GM12878 (cell line): ENCODE measurements around the gene SIDT1. TPM values are rescaled to one million over a fixed set of nuclear protein-coding genes. Genes with fewer than 3 reads are reported as not detected.

Experiments used
- ATAC-seq: fragments of 200-7000 bp; cut with Tn5 transposase; 3 replicates; pipeline ENCODE4 v1.9.1; 2020; ENCODE audit warnings: mild to moderate bottlenecking, moderate library complexity
- BruUV-seq: library from RNA; stranded (reverse); fragments of 400-500 nt; replicated peaks from 2 replicates; lab custom pipeline; 2021; lab: Mats Ljungman, UMichigan
- CTCF ChIA-PET: fragments of 300-600 bp; sonication (Branson Sonifier 250); formaldehyde crosslinking; extraction: SDS; loops from one replicate; lab custom pipeline; 2021; ENCODE audit warnings: inconsistent platforms; lab: Yijun Ruan, JAX
- POLR2A ChIA-PET: fragments of 350-600 bp; formaldehyde crosslinking; extraction: SDS; loops from one replicate; lab custom pipeline; 2021; ENCODE audit warnings: inconsistent platforms; lab: Charles Lee
- RAD21 ChIA-PET: fragments of 300-600 bp; sonication (Branson Sonifier 250); formaldehyde crosslinking; loops from one replicate; lab custom pipeline; 2023; ENCODE audit warnings: antibody characterized with exemption; ENCODE audit not compliant: unreplicated experiment; lab: Charles Lee
- SMC1A ChIA-PET: fragments of 300-600 bp; sonication (Branson Sonifier 250); formaldehyde crosslinking; loops from one replicate; lab custom pipeline; 2023; ENCODE audit not compliant: unreplicated experiment, uncharacterized antibody; lab: Charles Lee
- DNase-seq: peaks from one replicate; pipeline ENCODE4 v3.0.0-alpha.2; 2011; ENCODE audit warnings: low read depth, low spot score
- FAIRE-seq: peaks from 3 replicates; lab custom pipeline; 2011; peaks lifted over from hg19 to GRCh38; lab: Jason Lieb, UNC
- H2AFZ ChIP-seq: 2 replicates; pipeline ENCODE4 v1.6.0; 2011; ENCODE audit warnings: low read depth, low read length, control low read depth; ENCODE audit not compliant: control insufficient read depth
- H3K27ac ChIP-seq: 2 replicates; pipeline ENCODE4 v1.5.1; 2011; ENCODE audit warnings: control low read depth; ENCODE audit not compliant: control insufficient read depth, insufficient read depth
- H3K27me3 ChIP-seq, 2 experiments: replicated peaks in 1 of 2; 2 replicates each; pipeline versions ENCODE4 v1.6.0 to v1.6.1; 2011; ENCODE audit warnings: low read length in 1 of 2; ENCODE audit not compliant: control insufficient read depth in 2 of 2, insufficient read depth in 2 of 2
- H3K36me3 ChIP-seq, 2 experiments: 2 replicates each; pipeline ENCODE4 v1.5.1; 2011; ENCODE audit warnings: low read length in 1 of 2; ENCODE audit not compliant: control insufficient read depth in 2 of 2, insufficient read depth in 2 of 2
- H3K4me1 ChIP-seq: 2 replicates; pipeline ENCODE4 v1.6.1; 2011; ENCODE audit warnings: mild to moderate bottlenecking, low read length, moderate library complexity, mixed read lengths; ENCODE audit not compliant: control insufficient read depth, insufficient read depth
- H3K4me2 ChIP-seq: 2 replicates; pipeline ENCODE4 v1.6.0; 2011; ENCODE audit warnings: control low read depth; ENCODE audit not compliant: control insufficient read depth, insufficient read depth
- H3K4me3 ChIP-seq: fragments of 200-600 bp; sonication (generic); 2 replicates; pipeline ENCODE4 v1.5.1; 2016
- H3K79me2 ChIP-seq: 2 replicates; pipeline ENCODE4 v1.6.0; 2011; ENCODE audit warnings: low read length; ENCODE audit not compliant: control insufficient read depth, insufficient read depth
- H3K9ac ChIP-seq: 2 replicates; pipeline ENCODE4 v1.8.0; 2011; ENCODE audit warnings: low read length, control low read depth, mixed read lengths; ENCODE audit not compliant: control insufficient read depth, insufficient read depth
- H3K9me3 ChIP-seq: replicated peaks from 3 replicates; pipeline ENCODE4 v1.5.1; 2011; ENCODE audit warnings: mild to moderate bottlenecking, low read length; ENCODE audit not compliant: control insufficient read depth, insufficient read depth
- H4K20me1 ChIP-seq: 2 replicates; pipeline ENCODE4 v1.6.0; 2011; ENCODE audit not compliant: control insufficient read depth, insufficient read depth
- CHD1 ChIP-seq: IDR thresholded peaks from 2 replicates; pipeline ENCODE4 v1.6.1; 2012; ENCODE audit warnings: low read depth, low read length, improper control_type of control experiment
- CREB1 ChIP-seq: IDR thresholded peaks from 2 replicates; pipeline ENCODE4 v1.6.1; 2012; ENCODE audit warnings: low read depth, mild to moderate bottlenecking, inconsistent platforms
- HDAC2 ChIP-seq: fragments of 200-600 bp; sonication (generic); IDR thresholded peaks from 2 replicates; pipeline ENCODE4 v1.6.1; 2017
- HDAC6 ChIP-seq: fragments of 200-600 bp; sonication (generic); IDR thresholded peaks from one replicate; pipeline ENCODE4 v1.8.0; 2017; ENCODE audit warnings: antibody characterized with exemption; ENCODE audit not compliant: unreplicated experiment
- MEF2A ChIP-seq: IDR thresholded peaks from 2 replicates; pipeline ENCODE4 v1.6.1; 2011; ENCODE audit warnings: low read depth, mild to moderate bottlenecking, low read length, moderate library complexity; ENCODE audit not compliant: insufficient read depth
- MTA2 ChIP-seq: fragments of 450-650 bp; IDR thresholded peaks from 2 replicates; pipeline ENCODE4 v1.6.1; 2016; ENCODE audit warnings: low read depth, mild to moderate bottlenecking, moderate library complexity
- MYB ChIP-seq: fragments of 150-350 bp; IDR thresholded peaks from 2 replicates; pipeline ENCODE4 v1.6.1; 2014; ENCODE audit warnings: mild to moderate bottlenecking, low read depth, low read length, borderline replicate concordance
- NR2F1 ChIP-seq: fragments of 450-650 bp; conservative IDR thresholded peaks from 2 replicates; pipeline ENCODE4 v1.6.1; 2017; ENCODE audit warnings: mild to moderate bottlenecking
- PML ChIP-seq: IDR thresholded peaks from 2 replicates; pipeline ENCODE4 v1.6.1; 2012; ENCODE audit warnings: low read length, inconsistent platforms
- SIX5 ChIP-seq: IDR thresholded peaks from 2 replicates; pipeline ENCODE4 v1.6.1; 2011; ENCODE audit warnings: mild to moderate bottlenecking, low read depth, low read length, moderate library complexity; ENCODE audit not compliant: severe bottlenecking
- SMC3 ChIP-seq: IDR thresholded peaks from 2 replicates; pipeline ENCODE4 v1.6.1; 2011; ENCODE audit warnings: low read length, improper control_type of control experiment, borderline replicate concordance
- SUZ12 ChIP-seq: fragments of 200-600 bp; sonication (generic); IDR thresholded peaks from one replicate; pipeline ENCODE4 v1.6.1; 2018; ENCODE audit warnings: antibody characterized with exemption, mild to moderate bottlenecking; ENCODE audit not compliant: unreplicated experiment
- TBL1XR1 ChIP-seq: IDR thresholded peaks from 2 replicates; pipeline ENCODE4 v1.6.1; 2012; ENCODE audit warnings: low read depth, low read length, improper control_type of control experiment
- TCF12 ChIP-seq: IDR thresholded peaks from 2 replicates; pipeline ENCODE4 v1.6.1; 2011; ENCODE audit warnings: low read depth, mild to moderate bottlenecking, low read length
- in situ Hi-C: fragments of 300-500 bp; cut with MboI; formaldehyde crosslinking; loops from 9 replicates; pipeline ENCODE4 v1.14.3; 2018; ENCODE audit warnings: mixed read lengths
- intact Hi-C: fragments of 100-400 bp; cut with micrococcal nuclease; formaldehyde crosslinking; loops from one replicate; pipeline ENCODE4 v1.14.2; 2022; ENCODE audit not compliant: unreplicated experiment
- polyA plus RNA-seq, 11 experiments: library from polyadenylated mRNA; depleted of rRNA in 4 of 11; unstranded in 6 of 11; stranded (reverse) in 5 of 11; fragments of >200 nt; fragmentation: Nextera tagmentation in 4 of 11; fragmentation: Illumina TruSeq in 1 of 11; extraction: Ambion mirVana in 4 of 11; extraction: Trizol in 1 of 11; gene quantifications; 1 replicate in 1 of 11; 2 replicates in 10 of 11; pipeline versions ENCODE4 v1.2.1 to v1.2.3, GENCODE V29; 2011 to 2016; ENCODE audit warnings: inconsistent platforms in 2 of 11, missing spikeins in 2 of 11, low read depth in 1 of 11
- total RNA-seq, 4 experiments: library from RNA; depleted of rRNA in 3 of 4; stranded (reverse); fragments of >200 nt in 3 of 4; fragmentation: Illumina TruSeq in 1 of 4; extraction: Trizol in 1 of 4; gene quantifications; 2 replicates each; pipeline versions ENCODE4 v1.2.1 to v1.2.3, GENCODE V29; 2013 to 2021
- TF ChIP-seq, protein P1 (sequence below): fragments of 450-650 bp; IDR thresholded peaks from 2 replicates; pipeline ENCODE4 v1.6.1; 2017; ENCODE audit warnings: mild to moderate bottlenecking, moderate library complexity
- TF ChIP-seq, protein P2 (sequence below): fragments of 450-650 bp; IDR thresholded peaks from 2 replicates; pipeline ENCODE4 v1.6.1; 2017; ENCODE audit warnings: mild to moderate bottlenecking, moderate library complexity

Gene SIDT1
- total and polyA plus RNA-seq, 10 of the 15 experiments (the other 5 are each of a cell fraction or from before 2014, with no cell fraction given): 3.0 to 45.0 (median 26.6) TPM

DNA sequence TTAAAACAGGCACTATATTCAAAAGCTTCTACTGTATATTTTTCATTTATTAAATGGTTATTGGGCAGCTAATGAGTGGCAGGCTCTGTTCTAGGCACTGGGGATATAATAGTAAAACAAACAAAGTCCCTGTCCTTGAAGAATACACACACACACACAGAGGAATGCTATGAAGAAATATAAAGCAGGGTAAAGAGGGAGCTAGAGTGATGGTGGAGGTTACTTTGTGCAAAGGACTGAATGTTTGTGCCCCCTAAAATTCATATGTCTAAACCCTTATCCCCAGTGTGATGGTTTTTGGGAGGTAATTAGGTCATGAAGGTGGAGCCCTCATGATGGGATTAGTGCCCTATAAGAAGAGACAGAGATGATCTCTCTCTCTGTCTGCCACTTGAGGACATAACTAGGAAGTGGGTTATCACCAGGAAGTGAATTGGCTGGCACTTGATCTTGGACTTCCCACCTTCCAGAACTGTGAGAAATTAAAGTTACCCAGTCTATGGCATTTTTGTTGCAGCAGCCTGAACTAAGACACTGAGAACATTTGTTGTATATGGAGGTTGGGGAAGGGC is 132.3 kb downstream of the SIDT1 start:
- in situ Hi-C loops (no loop called here), intact Hi-C loops (no loop called here)
- Histone ChIP-seq H4K20me1 (no peaks in the 10 kb centered on the region), H3K4me3 (no peak overlapping the region), H3K27me3 (no peaks in the 10 kb centered on the region), H3K4me2 (no peak overlapping the region), H3K27ac (no peak overlapping the region), H3K9me3 (no peaks in the 10 kb centered on the region), H2AFZ (no peak overlapping the region), H3K9ac (no peak overlapping the region), H3K36me3 (peaks cover 2 to 3% of the 10 kb centered on the region in 2 experiments), H3K4me1 (peaks cover 3% of the 10 kb centered on the region; the same call in 1 of the 2 replicates), H3K79me2 (no peaks in the 10 kb centered on the region)
- FAIRE-seq (no peak), DNase-seq (no peak), ATAC-seq (no peak)
- ChIA-PET RAD21 (no interaction called here), CTCF (no interaction called here), SMC1A (interaction anchor here (1.0 kb wide), 1 partner anchor 72 kb away, joined by 3 read pairs; no protein-coding TSS in a partner anchor), POLR2A (no interaction called here)
- BruUV-seq: no TSS peak
- TF ChIP-seq CHD1 (no peak), PML (no peak), MEF2A (no peak), CREB1 (no peak), MTA2 (no peak), SMC3 (no peak), SIX5 (no peak), HDAC6 (no peak), SUZ12 (no peak), TCF12 (no peak), NR2F1 (no peak), MYB (no peak), TBL1XR1 (no peak), HDAC2 (no peak)
- TF ChIP-seq, protein P1, sequence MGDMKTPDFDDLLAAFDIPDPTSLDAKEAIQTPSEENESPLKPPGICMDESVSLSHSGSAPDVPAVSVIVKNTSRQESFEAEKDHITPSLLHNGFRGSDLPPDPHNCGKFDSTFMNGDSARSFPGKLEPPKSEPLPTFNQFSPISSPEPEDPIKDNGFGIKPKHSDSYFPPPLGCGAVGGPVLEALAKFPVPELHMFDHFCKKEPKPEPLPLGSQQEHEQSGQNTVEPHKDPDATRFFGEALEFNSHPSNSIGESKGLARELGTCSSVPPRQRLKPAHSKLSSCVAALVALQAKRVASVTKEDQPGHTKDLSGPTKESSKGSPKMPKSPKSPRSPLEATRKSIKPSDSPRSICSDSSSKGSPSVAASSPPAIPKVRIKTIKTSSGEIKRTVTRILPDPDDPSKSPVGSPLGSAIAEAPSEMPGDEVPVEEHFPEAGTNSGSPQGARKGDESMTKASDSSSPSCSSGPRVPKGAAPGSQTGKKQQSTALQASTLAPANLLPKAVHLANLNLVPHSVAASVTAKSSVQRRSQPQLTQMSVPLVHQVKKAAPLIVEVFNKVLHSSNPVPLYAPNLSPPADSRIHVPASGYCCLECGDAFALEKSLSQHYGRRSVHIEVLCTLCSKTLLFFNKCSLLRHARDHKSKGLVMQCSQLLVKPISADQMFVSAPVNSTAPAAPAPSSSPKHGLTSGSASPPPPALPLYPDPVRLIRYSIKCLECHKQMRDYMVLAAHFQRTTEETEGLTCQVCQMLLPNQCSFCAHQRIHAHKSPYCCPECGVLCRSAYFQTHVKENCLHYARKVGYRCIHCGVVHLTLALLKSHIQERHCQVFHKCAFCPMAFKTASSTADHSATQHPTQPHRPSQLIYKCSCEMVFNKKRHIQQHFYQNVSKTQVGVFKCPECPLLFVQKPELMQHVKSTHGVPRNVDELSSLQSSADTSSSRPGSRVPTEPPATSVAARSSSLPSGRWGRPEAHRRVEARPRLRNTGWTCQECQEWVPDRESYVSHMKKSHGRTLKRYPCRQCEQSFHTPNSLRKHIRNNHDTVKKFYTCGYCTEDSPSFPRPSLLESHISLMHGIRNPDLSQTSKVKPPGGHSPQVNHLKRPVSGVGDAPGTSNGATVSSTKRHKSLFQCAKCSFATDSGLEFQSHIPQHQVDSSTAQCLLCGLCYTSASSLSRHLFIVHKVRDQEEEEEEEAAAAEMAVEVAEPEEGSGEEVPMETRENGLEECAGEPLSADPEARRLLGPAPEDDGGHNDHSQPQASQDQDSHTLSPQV: no peak
- TF ChIP-seq, protein P2, sequence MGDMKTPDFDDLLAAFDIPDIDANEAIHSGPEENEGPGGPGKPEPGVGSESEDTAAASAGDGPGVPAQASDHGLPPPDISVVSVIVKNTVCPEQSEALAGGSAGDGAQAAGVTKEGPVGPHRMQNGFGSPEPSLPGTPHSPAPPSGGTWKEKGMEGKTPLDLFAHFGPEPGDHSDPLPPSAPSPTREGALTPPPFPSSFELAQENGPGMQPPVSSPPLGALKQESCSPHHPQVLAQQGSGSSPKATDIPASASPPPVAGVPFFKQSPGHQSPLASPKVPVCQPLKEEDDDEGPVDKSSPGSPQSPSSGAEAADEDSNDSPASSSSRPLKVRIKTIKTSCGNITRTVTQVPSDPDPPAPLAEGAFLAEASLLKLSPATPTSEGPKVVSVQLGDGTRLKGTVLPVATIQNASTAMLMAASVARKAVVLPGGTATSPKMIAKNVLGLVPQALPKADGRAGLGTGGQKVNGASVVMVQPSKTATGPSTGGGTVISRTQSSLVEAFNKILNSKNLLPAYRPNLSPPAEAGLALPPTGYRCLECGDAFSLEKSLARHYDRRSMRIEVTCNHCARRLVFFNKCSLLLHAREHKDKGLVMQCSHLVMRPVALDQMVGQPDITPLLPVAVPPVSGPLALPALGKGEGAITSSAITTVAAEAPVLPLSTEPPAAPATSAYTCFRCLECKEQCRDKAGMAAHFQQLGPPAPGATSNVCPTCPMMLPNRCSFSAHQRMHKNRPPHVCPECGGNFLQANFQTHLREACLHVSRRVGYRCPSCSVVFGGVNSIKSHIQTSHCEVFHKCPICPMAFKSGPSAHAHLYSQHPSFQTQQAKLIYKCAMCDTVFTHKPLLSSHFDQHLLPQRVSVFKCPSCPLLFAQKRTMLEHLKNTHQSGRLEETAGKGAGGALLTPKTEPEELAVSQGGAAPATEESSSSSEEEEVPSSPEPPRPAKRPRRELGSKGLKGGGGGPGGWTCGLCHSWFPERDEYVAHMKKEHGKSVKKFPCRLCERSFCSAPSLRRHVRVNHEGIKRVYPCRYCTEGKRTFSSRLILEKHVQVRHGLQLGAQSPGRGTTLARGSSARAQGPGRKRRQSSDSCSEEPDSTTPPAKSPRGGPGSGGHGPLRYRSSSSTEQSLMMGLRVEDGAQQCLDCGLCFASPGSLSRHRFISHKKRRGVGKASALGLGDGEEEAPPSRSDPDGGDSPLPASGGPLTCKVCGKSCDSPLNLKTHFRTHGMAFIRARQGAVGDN: no peak
